ENCODE results near the gene LAMA2.
A peak's percentile ranks its signal among the peaks of the same experiment; 100 is the strongest.

LAMA2 gene

GRCh38 chr6:129270450-129270849 is 387.5 kb downstream of the LAMA2 start:
- no peak for ATAC-seq

GRCh38 chr6:129273161-129273560 is 390.2 kb downstream of the LAMA2 start:
- no peak for ATAC-seq

- no peak for ATAC-seq
These were observed 393.5 kb downstream of the LAMA2 start for GRCh38 chr6:129276461-129276860.

GRCh38 chr6:129276986-129277385 is 394.0 kb downstream of the LAMA2 start:
- ATAC-seq = no peak

- ATAC-seq = no peak
These were observed 396.7 kb downstream of the LAMA2 start for GRCh38 chr6:129279343-129280292.

GRCh38 chr6:129280293-129280644 is 397.3 kb downstream of the LAMA2 start:
- no peak for ATAC-seq

GRCh38 chr6:129280749-129281148 is 397.8 kb downstream of the LAMA2 start:
- peak in 1 of 2 donors; percentile 66 for ATAC-seq

GRCh38 chr6:129281168-129281796 is 398.3 kb downstream of the LAMA2 start:
- ATAC-seq = no peak

- no peak for ATAC-seq
These were observed 399.1 kb downstream of the LAMA2 start for GRCh38 chr6:129282019-129282418.

GRCh38 chr6:129284225-129284624 is 401.3 kb downstream of the LAMA2 start:
- no peak for ATAC-seq

- ATAC-seq = no peak
These were observed 404.6 kb downstream of the LAMA2 start for GRCh38 chr6:129287231-129288177.

GRCh38 chr6:129289442-129289841 is 406.5 kb downstream of the LAMA2 start:
- ATAC-seq = no peak

GRCh38 chr6:129292836-129293235 is 409.9 kb downstream of the LAMA2 start:
- ATAC-seq = no peak

GRCh38 chr6:129297592-129297991 is 414.7 kb downstream of the LAMA2 start:
- no peak for ATAC-seq

- no peak for ATAC-seq
These were observed 419.7 kb downstream of the LAMA2 start for GRCh38 chr6:129302671-129303070.

- no peak for ATAC-seq
These were observed 423.9 kb downstream of the LAMA2 start for GRCh38 chr6:129306826-129307225.

GRCh38 chr6:129307845-129308244 is 424.9 kb downstream of the LAMA2 start:
- no peak for ATAC-seq

GRCh38 chr6:129309154-129309553 is 426.2 kb downstream of the LAMA2 start:
- no peak for ATAC-seq

- ATAC-seq = no peak
These were observed 429.9 kb downstream of the LAMA2 start for GRCh38 chr6:129312880-129313279.

- ATAC-seq = no peak
These were observed 431.6 kb downstream of the LAMA2 start for GRCh38 chr6:129314575-129314974.

GRCh38 chr6:129317931-129318820 is 435.2 kb downstream of the LAMA2 start:
- no peak for ATAC-seq

GRCh38 chr6:129320892-129321291 is 438.0 kb downstream of the LAMA2 start:
- ATAC-seq = no peak
